ENCODE data around the gene ABCE1. TPM values are rescaled to one million over a fixed set of nuclear protein-coding genes. Genes with fewer than 3 reads are reported as not detected.
A peak's percentile ranks its signal among the peaks of the same experiment; 100 is the strongest.

The ABCE1 gene
- total RNA-seq, 1 donor from 2014 or later: 45.6 TPM

- no peak overlapping the region for H3K27ac Mint-ChIP-seq (ENCODE audit: unreplicated experiment)
- TF ChIP-seq CTCF (IDR thresholded peaks at IDR 0.05): no peak
- peaks cover 17% of the 10 kb centered on the region for H3K9me3 Mint-ChIP-seq (ENCODE audit: unreplicated experiment)
- DNase-seq (ENCODE audit: extremely low spot score, unreplicated experiment): no peak
- no peak overlapping the region for H3K4me3 Mint-ChIP-seq (ENCODE audit: unreplicated experiment)
- H3K4me1 Mint-ChIP-seq (ENCODE audit: unreplicated experiment): peaks cover 2% of the 10 kb centered on the region
- peaks cover 59% of the 10 kb centered on the region for H3K36me3 Mint-ChIP-seq (ENCODE audit: unreplicated experiment)
- no peaks in the 10 kb centered on the region for H3K27me3 Mint-ChIP-seq (ENCODE audit: unreplicated experiment)
Measured at GRCh38 chr4:145090380-145090779, 7.7 kb upstream of the ABCE1 start.

GRCh38 chr4:145093638-145094037 is 4.5 kb upstream of the ABCE1 start:
- peaks cover 17% of the 10 kb centered on the region for H3K9me3 Mint-ChIP-seq (ENCODE audit: unreplicated experiment)
- H3K4me3 Mint-ChIP-seq (ENCODE audit: unreplicated experiment): no peak overlapping the region
- no peak overlapping the region for H3K27ac Mint-ChIP-seq (ENCODE audit: unreplicated experiment)
- H3K27me3 Mint-ChIP-seq (ENCODE audit: unreplicated experiment): no peaks in the 10 kb centered on the region
- TF ChIP-seq CTCF (IDR thresholded peaks at IDR 0.05): no peak
- peaks cover 52% of the 10 kb centered on the region for H3K36me3 Mint-ChIP-seq (ENCODE audit: unreplicated experiment)
- DNase-seq (ENCODE audit: extremely low spot score, unreplicated experiment): no peak
- peaks cover 14% of the 10 kb centered on the region for H3K4me1 Mint-ChIP-seq (ENCODE audit: unreplicated experiment)

GRCh38 chr4:145097331-145097820 is 735 bp upstream of the ABCE1 start:
- H3K9me3 Mint-ChIP-seq (ENCODE audit: unreplicated experiment): peaks cover 17% of the 10 kb centered on the region
- peaks cover 29% of the 10 kb centered on the region for H3K4me1 Mint-ChIP-seq (ENCODE audit: unreplicated experiment)
- peak overlapping the region; percentile 98 for H3K4me3 Mint-ChIP-seq (ENCODE audit: unreplicated experiment)
- DNase-seq (ENCODE audit: extremely low spot score, unreplicated experiment): no peak
- H3K27me3 Mint-ChIP-seq (ENCODE audit: unreplicated experiment): no peaks in the 10 kb centered on the region
- H3K27ac Mint-ChIP-seq (ENCODE audit: unreplicated experiment): peak overlapping the region; percentile 100
- H3K36me3 Mint-ChIP-seq (ENCODE audit: unreplicated experiment): peaks cover 31% of the 10 kb centered on the region
- TF ChIP-seq CTCF (IDR thresholded peaks at IDR 0.05): no peak

GRCh38 chr4:145098675-145099037 is 545 bp downstream of the ABCE1 start:
- no peak for TF ChIP-seq CTCF (IDR thresholded peaks at IDR 0.05)
- Mint-ChIP-seq H3K27me3 (ENCODE audit: unreplicated experiment) (no peaks in the 10 kb centered on the region), H3K27ac (ENCODE audit: unreplicated experiment) (peak overlapping the region; percentile 100), H3K36me3 (ENCODE audit: unreplicated experiment) (peaks cover 19% of the 10 kb centered on the region), H3K4me3 (ENCODE audit: unreplicated experiment) (peak overlapping the region; percentile 98), H3K4me1 (ENCODE audit: unreplicated experiment) (peaks cover 29% of the 10 kb centered on the region), H3K9me3 (ENCODE audit: unreplicated experiment) (peaks cover 11% of the 10 kb centered on the region)
- DNase-seq (ENCODE audit: extremely low spot score, unreplicated experiment): no peak

GRCh38 chr4:145099653-145100052 is 1.5 kb downstream of the ABCE1 start:
- no peaks in the 10 kb centered on the region for H3K27me3 Mint-ChIP-seq (ENCODE audit: unreplicated experiment)
- H3K9me3 Mint-ChIP-seq (ENCODE audit: unreplicated experiment): peaks cover 3% of the 10 kb centered on the region
- DNase-seq (ENCODE audit: extremely low spot score, unreplicated experiment): no peak
- H3K4me3 Mint-ChIP-seq (ENCODE audit: unreplicated experiment): peak overlapping the region; percentile 98
- H3K4me1 Mint-ChIP-seq (ENCODE audit: unreplicated experiment): peaks cover 29% of the 10 kb centered on the region
- TF ChIP-seq CTCF (IDR thresholded peaks at IDR 0.05): no peak
- H3K27ac Mint-ChIP-seq (ENCODE audit: unreplicated experiment): peak overlapping the region; percentile 60
- H3K36me3 Mint-ChIP-seq (ENCODE audit: unreplicated experiment): peaks cover 9% of the 10 kb centered on the region

All from osteocyte (in vitro differentiated cells).